ENCODE data around the gene AFAP1L1. TPM values are rescaled to one million over a fixed set of nuclear protein-coding genes. Genes with fewer than 3 reads are reported as not detected.

AFAP1L1 gene
- total RNA-seq, 2 experiments from 2014 or later = not detected

- Mint-ChIP-seq H3K9me3 (no peaks in the 10 kb centered on the region), H3K27me3 (no peaks in the 10 kb centered on the region), H3K27ac (no peak overlapping the region), H3K4me3 (no peak overlapping the region), H3K4me1 (no peaks in the 10 kb centered on the region), H3K36me3 (ENCODE audit: low read depth) (peaks cover 2% of the 10 kb centered on the region)
- CTCF ChIA-PET = interaction anchor here (3.0 to 18.0 kb wide), 2 partner anchors 8 to 57 kb away, joined by 14 to 278 read pairs; no protein-coding TSS in a partner anchor
- POLR2A ChIA-PET = interaction anchor here (1.6 kb wide), 1 partner anchor 58 kb away, joined by 3 read pairs; no protein-coding TSS in a partner anchor
- DNase-seq = no peak
Observed at GRCh38 chr5:149374801-149375200, 103.1 kb downstream of the AFAP1L1 start.

- ChIA-PET POLR2A (interaction anchor here (1.6 kb wide), 1 partner anchor 58 kb away, joined by 3 read pairs; no protein-coding TSS in a partner anchor), CTCF (interaction anchor here (0.9 to 18.0 kb wide), 7 partner anchors 8 to 497 kb away, joined by 3 to 278 read pairs (median 3); no protein-coding TSS in a partner anchor)
- Mint-ChIP-seq H3K27ac (no peak overlapping the region), H3K4me3 (no peak overlapping the region), H3K36me3 (ENCODE audit: low read depth) (no peaks in the 10 kb centered on the region), H3K9me3 (no peaks in the 10 kb centered on the region), H3K27me3 (no peaks in the 10 kb centered on the region), H3K4me1 (no peaks in the 10 kb centered on the region)
- DNase-seq = no peak
Observed at GRCh38 chr5:149375434-149375833, 103.8 kb downstream of the AFAP1L1 start.

GRCh38 chr5:149376104-149376503, 104.4 kb downstream of the AFAP1L1 start:
- Mint-ChIP-seq H3K36me3 (ENCODE audit: low read depth) (no peaks in the 10 kb centered on the region), H3K27me3 (no peaks in the 10 kb centered on the region), H3K4me3 (no peak overlapping the region), H3K9me3 (no peaks in the 10 kb centered on the region), H3K27ac (no peak overlapping the region), H3K4me1 (no peaks in the 10 kb centered on the region)
- POLR2A ChIA-PET = interaction anchor here (0.6 to 1.6 kb wide), 3 partner anchors 18 to 821 kb away, joined by 3 to 7 read pairs (median 4); partner anchors contain the start of gene PCYOX1L
- DNase-seq = no peak
- CTCF ChIA-PET = interaction anchor here (0.9 to 18.0 kb wide), 7 partner anchors 9 to 497 kb away, joined by 3 to 278 read pairs (median 3); no protein-coding TSS in a partner anchor

- ChIA-PET POLR2A (interaction anchor here (0.6 to 1.4 kb wide), 2 partner anchors 19 to 820 kb away, joined by 4 to 7 read pairs; partner anchors contain the start of gene PCYOX1L), CTCF (interaction anchor here (1.5 to 18.0 kb wide), 3 partner anchors 10 to 186 kb away, joined by 6 to 278 read pairs (median 14); no protein-coding TSS in a partner anchor)
Observed at GRCh38 chr5:149376711-149377447, 105.2 kb downstream of the AFAP1L1 start.

GRCh38 chr5:149378241-149378820, 106.7 kb downstream of the AFAP1L1 start:
- no peaks in the 10 kb centered on the region for H3K9me3 Mint-ChIP-seq
- no peaks in the 10 kb centered on the region for H3K4me1 Mint-ChIP-seq
- ChIA-PET CTCF (no interaction called here), POLR2A (no interaction called here)
- H3K27ac Mint-ChIP-seq = no peak overlapping the region
- no peak for DNase-seq
- H3K27me3 Mint-ChIP-seq = peaks cover 1% of the 10 kb centered on the region
- no peak overlapping the region for H3K4me3 Mint-ChIP-seq
- no peaks in the 10 kb centered on the region for H3K36me3 Mint-ChIP-seq (ENCODE audit: low read depth)

More at GRCh38 chr5:149376711-149377447, 105.2 kb downstream of the AFAP1L1 start:
- no peak for DNase-seq
- Mint-ChIP-seq H3K36me3 (ENCODE audit: low read depth) (no peaks in the 10 kb centered on the region), H3K27ac (no peak overlapping the region), H3K9me3 (no peaks in the 10 kb centered on the region), H3K27me3 (peaks cover under 1% of the 10 kb centered on the region), H3K4me1 (no peaks in the 10 kb centered on the region), H3K4me3 (no peak overlapping the region)

GRCh38 chr5:149379177-149379761, 107.6 kb downstream of the AFAP1L1 start, which contains the start of gene IL17B:
Gene IL17B (minus strand): TSS chr5:149379292. CDS start chr5:149379225, 67 bp downstream.
- no peaks in the 10 kb centered on the region for H3K4me1 Mint-ChIP-seq
- peaks cover 1% of the 10 kb centered on the region for H3K27me3 Mint-ChIP-seq
- no peak within 1 kb of the TSS for H3K4me3 Mint-ChIP-seq
- no peak within 1 kb of the TSS for H3K27ac Mint-ChIP-seq
- CTCF ChIA-PET = interaction anchor here (1.1 to 4.4 kb wide), 5 partner anchors 8 to 186 kb away, joined by 4 to 39 read pairs (median 6); no protein-coding TSS in a partner anchor
- no peak for DNase-seq
- POLR2A ChIA-PET = no interaction called here
- no peaks in the 10 kb centered on the region for H3K36me3 Mint-ChIP-seq (ENCODE audit: low read depth)
- no peaks in the 10 kb centered on the region for H3K9me3 Mint-ChIP-seq

GRCh38 chr5:149379818-149380374, 108.2 kb downstream of the AFAP1L1 start:
- Mint-ChIP-seq H3K4me1 (no peaks in the 10 kb centered on the region), H3K36me3 (ENCODE audit: low read depth) (no peaks in the 10 kb centered on the region)
- POLR2A ChIA-PET = no interaction called here

GRCh38 chr5:149380466-149381121, 108.9 kb downstream of the AFAP1L1 start:
- POLR2A ChIA-PET = interaction anchor here (1.3 kb wide), 1 partner anchor 181 kb away, joined by 5 read pairs; no protein-coding TSS in a partner anchor
- no peak for DNase-seq
- Mint-ChIP-seq H3K27ac (no peak overlapping the region), H3K4me1 (no peaks in the 10 kb centered on the region), H3K36me3 (ENCODE audit: low read depth) (no peaks in the 10 kb centered on the region), H3K27me3 (peaks cover 1% of the 10 kb centered on the region), H3K4me3 (no peak overlapping the region), H3K9me3 (no peaks in the 10 kb centered on the region)
- CTCF ChIA-PET = interaction anchor here (0.7 to 4.4 kb wide), 11 partner anchors 8 to 203 kb away, joined by 3 to 39 read pairs (median 6); partner anchors contain the start of gene PCYOX1L

More at GRCh38 chr5:149379818-149380374, 108.2 kb downstream of the AFAP1L1 start:
- peaks cover 1% of the 10 kb centered on the region for H3K27me3 Mint-ChIP-seq
- no peak overlapping the region for H3K4me3 Mint-ChIP-seq
- CTCF ChIA-PET = interaction anchor here (0.8 to 4.4 kb wide), 7 partner anchors 8 to 186 kb away, joined by 3 to 39 read pairs (median 5); no protein-coding TSS in a partner anchor
- DNase-seq = no peak
- H3K9me3 Mint-ChIP-seq = no peaks in the 10 kb centered on the region
- no peak overlapping the region for H3K27ac Mint-ChIP-seq

GRCh38 chr5:149381261-149381985, 109.8 kb downstream of the AFAP1L1 start:
- CTCF ChIA-PET = interaction anchor here (0.7 to 4.4 kb wide), 11 partner anchors 9 to 237 kb away, joined by 3 to 39 read pairs (median 5); partner anchors contain the start of gene PCYOX1L
- POLR2A ChIA-PET = interaction anchor here (0.7 to 1.3 kb wide), 2 partner anchors 23 to 180 kb away, joined by 3 to 5 read pairs; partner anchors contain the start of gene PCYOX1L
- Mint-ChIP-seq H3K9me3 (no peaks in the 10 kb centered on the region), H3K36me3 (ENCODE audit: low read depth) (no peaks in the 10 kb centered on the region), H3K4me3 (no peak overlapping the region), H3K27me3 (peaks cover 1% of the 10 kb centered on the region), H3K27ac (no peak overlapping the region), H3K4me1 (no peaks in the 10 kb centered on the region)
- DNase-seq = no peak

- no peaks in the 10 kb centered on the region for H3K36me3 Mint-ChIP-seq (ENCODE audit: low read depth)
- no peaks in the 10 kb centered on the region for H3K9me3 Mint-ChIP-seq
- CTCF ChIA-PET = interaction anchor here (0.7 to 4.4 kb wide), 16 partner anchors 9 to 236 kb away, joined by 3 to 39 read pairs (median 4); partner anchors contain the start of gene PCYOX1L
- H3K27me3 Mint-ChIP-seq = peaks cover 1% of the 10 kb centered on the region
- POLR2A ChIA-PET = interaction anchor here (0.7 to 1.3 kb wide), 2 partner anchors 24 to 180 kb away, joined by 3 to 5 read pairs; partner anchors contain the start of gene PCYOX1L
- no peak overlapping the region for H3K4me3 Mint-ChIP-seq
- H3K4me1 Mint-ChIP-seq = no peaks in the 10 kb centered on the region
- no peak overlapping the region for H3K27ac Mint-ChIP-seq
- peak; percentile 75 for DNase-seq
Observed at GRCh38 chr5:149381986-149382338, 110.3 kb downstream of the AFAP1L1 start.

- H3K9me3 Mint-ChIP-seq = no peaks in the 10 kb centered on the region
- no peak overlapping the region for H3K27ac Mint-ChIP-seq
- no peaks in the 10 kb centered on the region for H3K4me1 Mint-ChIP-seq
- ChIA-PET CTCF (interaction anchor here (0.7 to 4.4 kb wide), 13 partner anchors 8 to 235 kb away, joined by 3 to 39 read pairs (median 5); partner anchors contain the start of gene GRPEL2), POLR2A (no interaction called here)
- H3K4me3 Mint-ChIP-seq = no peak overlapping the region
- H3K36me3 Mint-ChIP-seq (ENCODE audit: low read depth) = no peaks in the 10 kb centered on the region
- no peak for DNase-seq
- H3K27me3 Mint-ChIP-seq = peaks cover 1% of the 10 kb centered on the region
Observed at GRCh38 chr5:149382517-149383220, 111.0 kb downstream of the AFAP1L1 start.

Measured in activated CD4-positive, alpha-beta memory T cell treated with anti-CD3 and anti-CD28 coated beads, Interleukin-2, amount 10 ng/mL, durations not matched to agents 7 days and 5 days (primary cell).